Renal cortex interstitium (tissue), 11 donors: ENCODE measurements around the gene SHLD1. TPM values are rescaled to one million over a fixed set of nuclear protein-coding genes. Genes with fewer than 3 reads are reported as not detected.

Experiments
- DNase-seq, 11 donors: peaks; one replicate each; pipeline ENCODE4 v3.0.0-alpha.2; 2013; ENCODE audit warnings: low read depth in 9 of 11, low spot score in 4 of 11; ENCODE audit errors: extremely low read depth in 1 of 11
- polyA plus RNA-seq, 3 donors: library from polyadenylated mRNA; unstranded; fragments of 120-200 nt; gene quantifications; one replicate each; pipeline ENCODE4 v1.2.1, GENCODE V29; 2013; ENCODE audit not compliant: insufficient read length in 3 of 3

The SHLD1 gene
- polyA plus RNA-seq, 3 donors: 9.0 to 10.0 (median 9.4) TPM

DNA sequence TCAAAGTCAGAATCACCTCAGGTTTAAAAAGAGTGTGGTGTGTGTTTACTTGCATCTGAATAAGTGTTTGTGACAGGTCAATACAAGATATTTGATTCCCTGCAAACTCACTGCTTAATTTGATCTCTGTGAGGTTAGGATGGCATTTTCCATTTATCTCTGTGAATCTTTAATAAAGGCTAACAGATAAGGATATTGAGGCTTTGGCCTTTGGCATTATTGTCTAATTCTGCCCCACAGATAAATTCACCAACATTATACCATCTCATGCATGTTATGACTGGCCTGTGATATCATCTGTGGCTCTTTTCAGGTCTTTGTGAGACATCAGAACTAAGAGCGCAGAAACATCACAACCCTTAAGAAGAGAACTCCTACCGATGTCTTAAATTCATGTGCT, 115.4 kb downstream of the SHLD1 start:
- DNase-seq: no peak

DNA sequence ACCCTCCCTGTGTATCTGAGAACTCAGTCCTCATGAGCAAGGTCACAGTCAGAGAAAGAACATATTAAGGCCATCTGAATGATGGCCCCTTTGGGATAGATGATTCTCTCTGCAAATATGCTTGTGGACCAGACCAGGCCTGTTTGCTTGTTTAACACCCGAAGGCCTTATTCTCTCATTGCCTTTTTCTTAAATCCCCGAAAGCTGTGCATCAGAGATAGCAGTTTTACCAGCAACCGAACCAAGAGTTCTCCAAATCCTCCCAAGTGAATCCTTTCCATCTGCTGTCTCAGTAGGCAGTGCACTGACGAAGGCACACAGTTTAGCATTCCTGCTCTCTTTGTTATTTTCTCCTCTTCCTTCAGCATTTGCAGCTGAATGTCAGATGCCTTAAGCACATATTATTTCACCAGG, 120.4 kb downstream of the SHLD1 start:
- no peak for DNase-seq

DNA sequence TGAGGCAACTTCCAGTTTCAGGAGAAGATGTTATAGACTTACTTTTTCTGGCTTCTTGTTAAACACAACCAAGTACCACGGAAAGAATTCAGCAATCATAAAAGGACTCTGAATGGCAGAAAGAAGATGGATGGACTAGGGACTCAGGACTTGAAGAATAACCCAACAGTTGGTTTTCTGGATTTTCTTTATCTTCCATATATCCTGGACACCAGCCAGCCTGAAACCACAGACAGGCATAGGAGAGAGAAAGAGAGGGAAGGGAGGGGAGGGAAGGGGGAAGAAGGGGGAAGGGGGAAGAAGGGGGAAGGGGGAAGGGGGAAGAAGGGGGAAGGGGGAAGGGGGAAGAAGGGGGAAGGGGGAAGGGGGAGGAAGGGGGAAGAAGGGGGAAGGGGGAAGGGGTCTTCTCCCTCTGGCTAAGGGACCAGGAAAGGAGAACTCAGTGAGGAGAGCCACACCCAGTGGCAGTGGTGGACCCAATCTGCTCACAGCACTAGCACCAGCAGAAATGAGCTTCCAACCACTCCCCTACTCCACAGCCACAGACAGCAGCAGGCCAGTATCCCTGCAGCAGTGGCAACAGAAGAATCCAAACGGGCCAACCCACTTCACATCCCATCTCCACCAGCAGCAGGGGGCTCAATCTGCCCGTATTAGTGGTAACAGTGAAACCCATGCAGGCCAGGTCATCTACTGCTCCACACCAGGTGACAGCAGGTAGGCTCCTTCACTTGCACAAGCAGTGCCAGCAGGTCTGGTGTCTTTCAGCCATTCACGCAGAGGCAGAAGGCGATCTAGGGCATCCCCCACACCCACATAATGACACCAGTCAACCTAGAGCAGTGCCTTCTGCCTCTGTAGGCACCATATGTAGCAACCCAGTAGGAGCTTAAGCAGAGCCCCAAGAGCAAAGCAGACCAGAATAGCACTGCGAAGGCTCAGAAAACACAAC, 121.5 kb downstream of the SHLD1 start:
- DNase-seq: no peak

DNA sequence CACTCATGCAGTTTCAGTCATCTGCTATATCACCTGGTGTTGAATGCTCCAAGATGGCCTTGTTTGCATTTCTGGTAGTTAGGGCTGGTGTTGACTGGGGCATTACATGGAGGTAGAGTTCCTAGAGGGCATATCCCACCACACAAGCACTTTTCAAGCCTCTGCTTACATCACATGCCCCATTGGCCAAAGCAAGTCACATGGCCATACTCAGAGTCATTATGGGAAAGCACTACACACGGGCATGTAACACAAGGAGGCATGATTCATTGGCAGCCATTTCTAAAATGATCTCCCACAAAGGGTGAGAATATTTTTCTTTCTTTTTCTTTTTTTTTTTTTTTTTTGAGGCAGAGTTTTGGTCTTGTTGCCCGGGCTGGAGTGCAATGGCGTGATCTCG, 126.9 kb downstream of the SHLD1 start:
- DNase-seq: no peak

DNA sequence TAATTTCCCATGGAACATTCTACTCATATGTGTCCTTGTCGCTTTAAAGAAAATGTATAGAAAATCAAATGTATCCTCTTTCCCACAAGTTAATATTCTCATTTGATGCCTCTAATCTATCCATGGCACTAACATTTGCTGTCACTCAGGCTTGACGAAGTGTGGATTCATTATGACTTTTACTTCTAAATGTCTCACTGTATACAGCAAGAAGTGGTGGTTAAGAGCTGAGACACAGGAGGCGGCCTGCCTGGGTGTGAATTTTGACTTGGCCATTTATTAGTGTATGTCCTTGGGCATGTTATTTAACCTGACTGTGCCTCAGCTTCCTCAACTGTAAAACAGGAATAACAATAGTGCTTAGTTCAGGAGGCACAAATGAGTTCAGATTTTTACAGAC, 130.1 kb downstream of the SHLD1 start:
- DNase-seq: no peak

GRCh38 chr20:5881703-5882102, 131.5 kb downstream of the SHLD1 start:
- DNase-seq: no peak

DNA sequence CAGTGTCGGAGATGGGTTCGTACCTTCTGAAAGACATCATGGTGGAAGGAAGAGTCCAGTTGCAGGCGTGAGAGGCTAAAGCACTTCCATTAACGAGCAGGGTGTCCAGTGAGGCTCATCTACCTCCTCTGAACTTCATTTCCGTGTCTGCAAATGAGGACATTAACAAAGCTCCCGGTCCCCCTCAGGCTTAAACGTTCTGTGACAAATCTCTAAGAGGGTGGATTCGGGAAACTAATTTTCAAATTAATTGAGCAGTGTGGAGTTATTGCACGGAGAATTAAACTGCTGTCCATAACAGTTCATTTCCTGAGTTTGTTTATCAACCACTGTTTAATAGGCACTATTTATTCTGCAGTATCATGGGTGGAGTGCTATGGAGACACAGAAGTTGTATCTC, 132.0 kb downstream of the SHLD1 start:
- no peak for DNase-seq

- no peak for DNase-seq
Observed at GRCh38 chr20:5884465-5885335, 134.5 kb downstream of the SHLD1 start.

DNA sequence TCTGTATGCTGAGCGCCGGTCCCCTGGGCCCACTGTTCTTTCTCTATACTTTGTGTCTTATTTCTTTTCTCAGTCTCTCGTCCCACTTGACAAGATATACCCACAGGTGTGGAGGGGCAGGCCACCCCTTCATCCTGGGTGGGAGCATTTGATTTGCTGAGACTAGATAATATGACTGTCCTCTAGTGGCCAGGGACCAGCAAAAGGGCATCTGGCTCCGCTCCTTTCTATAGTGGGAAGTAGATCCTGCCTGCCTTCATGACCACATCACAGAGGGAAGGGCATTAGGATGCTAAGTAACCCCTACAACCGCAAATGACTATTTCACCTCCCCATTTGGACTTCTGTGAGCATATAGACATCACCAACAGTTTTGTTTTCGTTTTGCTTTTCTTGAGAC, 135.7 kb downstream of the SHLD1 start:
- no peak for DNase-seq

GRCh38 chr20:5886788-5887187, 136.6 kb downstream of the SHLD1 start:
- DNase-seq: no peak

DNA sequence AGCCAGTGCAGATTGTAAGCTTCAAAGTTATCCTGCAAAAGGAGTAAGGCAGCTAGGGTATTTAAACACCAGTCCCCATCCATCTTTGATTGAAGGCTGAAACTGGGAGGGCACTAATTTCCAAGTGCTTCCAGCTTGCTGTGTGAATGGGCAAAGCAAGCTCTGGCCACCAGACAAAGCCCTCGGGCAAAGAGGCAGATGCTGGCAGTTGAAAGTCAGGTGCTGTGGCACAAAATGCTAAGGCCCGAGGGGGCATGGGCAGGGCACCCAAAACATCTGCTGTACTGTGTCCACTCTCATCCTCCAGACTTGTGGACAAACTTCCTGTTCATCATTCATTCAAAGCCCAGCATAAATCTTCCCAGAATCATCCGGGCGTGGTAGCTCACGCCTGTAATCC, 137.2 kb downstream of the SHLD1 start:
- no peak for DNase-seq

DNA sequence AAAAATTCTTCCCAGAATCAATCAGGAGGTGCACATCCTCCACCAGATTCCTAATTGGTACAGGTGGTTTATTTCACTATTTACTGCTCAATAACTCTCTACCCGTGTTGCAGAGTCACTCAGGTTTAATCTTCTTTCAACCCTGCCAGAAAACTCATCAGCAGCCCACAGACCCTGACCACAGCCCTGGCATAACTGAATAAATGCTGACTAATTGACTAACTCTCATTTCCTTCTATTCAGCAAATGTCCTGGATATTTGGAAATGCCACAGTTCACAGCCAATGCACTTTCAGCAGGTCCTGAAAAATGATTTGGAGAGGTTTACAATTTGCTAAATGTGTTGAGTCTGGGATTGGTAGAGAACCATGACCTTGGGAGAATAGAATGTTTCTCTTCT, 137.8 kb downstream of the SHLD1 start:
- DNase-seq: no peak

DNA sequence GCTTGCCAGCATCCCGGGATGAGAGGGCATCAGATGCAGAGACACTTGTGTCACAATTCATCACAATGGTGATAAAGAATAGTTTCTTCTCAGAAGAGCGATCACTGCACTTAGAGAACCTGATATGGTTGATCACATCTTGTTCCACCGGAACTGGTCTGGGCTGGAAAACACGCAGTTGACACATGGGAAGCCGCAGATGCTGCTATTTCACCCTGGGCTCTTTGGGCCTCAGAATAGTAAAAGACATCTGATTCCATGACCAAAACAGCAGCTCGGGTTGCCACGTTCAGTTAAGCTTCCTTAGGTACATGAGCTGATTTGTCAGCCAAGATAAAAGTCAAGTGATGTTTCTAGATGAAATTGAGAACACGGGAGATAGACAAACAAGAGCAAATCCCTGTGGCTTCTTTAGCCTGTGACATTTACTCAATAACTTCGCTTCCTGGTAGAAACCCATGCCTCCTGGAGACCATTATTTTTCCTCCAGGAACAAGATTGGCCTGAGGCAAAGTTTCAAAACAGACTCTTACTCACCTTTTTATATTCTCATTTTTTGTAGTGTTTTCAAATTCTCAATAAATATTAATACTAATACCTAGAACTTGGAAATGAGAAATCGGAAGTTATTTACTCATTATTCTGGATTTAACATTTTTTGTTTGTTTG, 140.7 kb downstream of the SHLD1 start:
- peak in 2 of 11 donors; percentile 15 to 26 for DNase-seq

DNA sequence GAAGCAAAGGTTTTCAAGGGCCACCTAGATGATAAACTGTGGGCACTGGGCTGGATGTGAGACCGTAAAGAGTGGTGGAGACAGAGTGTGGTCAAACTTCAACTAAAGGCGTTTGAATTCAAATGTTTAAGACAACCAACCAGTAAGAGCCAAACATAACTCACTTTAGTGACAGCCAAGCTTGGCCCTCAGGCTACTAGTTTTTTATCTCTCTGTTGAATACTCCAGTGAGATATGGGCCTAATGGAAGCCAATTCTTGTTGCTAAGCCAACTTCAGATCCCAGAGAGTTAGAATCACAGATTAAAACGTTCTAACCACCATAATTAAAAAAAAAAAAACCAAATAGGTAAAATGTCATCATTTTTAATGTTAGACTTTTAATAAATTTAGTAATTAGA, 142.9 kb downstream of the SHLD1 start:
- no peak for DNase-seq

- no peak for DNase-seq
Observed at GRCh38 chr20:5893621-5894020, 143.4 kb downstream of the SHLD1 start.

GRCh38 chr20:5895626-5896025, 145.4 kb downstream of the SHLD1 start:
- DNase-seq: no peak

GRCh38 chr20:5899444-5899843, 149.2 kb downstream of the SHLD1 start:
- no peak for DNase-seq

GRCh38 chr20:5900908-5901307, 150.7 kb downstream of the SHLD1 start:
- no peak for DNase-seq

GRCh38 chr20:5908981-5909380, 158.8 kb downstream of the SHLD1 start:
- no peak for DNase-seq

- DNase-seq: no peak
Observed at GRCh38 chr20:5910186-5910585, 160.0 kb downstream of the SHLD1 start.
